Sigmoid colon (tissue), 4 donors: ENCODE results near the gene RAF1.

Experiments used
- CTCF ChIP-seq, 4 experiments: fragments of 450-650 bp in 3 of 4; fragments of 200-600 bp in 1 of 4; IDR thresholded peaks; one replicate each; pipeline ENCODE4 v1.5.1; 2016 to 2019; ENCODE audit warnings: antibody characterized with exemption in 4 of 4, mild to moderate bottlenecking in 3 of 4, moderate library complexity in 2 of 4
- POLR2AphosphoS5 ChIP-seq, 4 donors: sonication (generic); formaldehyde crosslinking; IDR thresholded peaks; one replicate each; pipeline ENCODE4 v1.6.1; 2017; ENCODE audit warnings: antibody characterized with exemption in 4 of 4

DNA sequence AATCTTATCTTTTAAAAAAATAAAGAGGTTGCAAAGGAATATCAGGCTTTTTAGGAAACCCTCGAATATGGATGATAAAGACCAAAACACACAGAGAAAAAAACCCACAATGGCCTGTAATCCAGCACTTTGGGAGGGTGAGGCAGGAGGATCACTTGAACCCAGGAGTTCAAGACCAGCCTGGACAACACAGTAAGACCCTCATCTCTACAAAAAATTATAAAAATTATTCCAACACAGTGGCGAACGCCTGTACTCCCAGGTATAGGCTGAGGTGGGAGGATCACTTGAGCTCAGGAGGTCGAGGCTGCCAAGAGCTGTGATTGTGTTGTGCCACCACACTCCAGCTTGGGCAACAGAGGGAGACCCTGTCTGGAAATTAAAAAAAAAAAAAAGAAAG lies 30.8 kb downstream of the RAF1 start:
- TF ChIP-seq CTCF (IDR thresholded peaks at IDR 0.05), result no peak
- no peak for TF ChIP-seq POLR2AphosphoS5 (IDR thresholded peaks at IDR 0.05)
